ENCODE data around the gene UBAP2. TPM values are rescaled to one million over a fixed set of nuclear protein-coding genes. Genes with fewer than 3 reads are reported as not detected.
"Not testable (repeated sequence)": the region's sequence is repeated elsewhere in the genome, so short reads cannot be mapped to it uniquely, and the experiment has no call there.

UBAP2 gene
- polyA plus RNA-seq, 4 donors, result 25.3 to 45.7 (median 38.9) TPM

- DNase-seq (ENCODE audit: low read depth in 4 of 4, low spot score in 3 of 4), result no peak
Observed at GRCh38 chr9:33988219-33988890, 60.3 kb downstream of the UBAP2 start.

DNA sequence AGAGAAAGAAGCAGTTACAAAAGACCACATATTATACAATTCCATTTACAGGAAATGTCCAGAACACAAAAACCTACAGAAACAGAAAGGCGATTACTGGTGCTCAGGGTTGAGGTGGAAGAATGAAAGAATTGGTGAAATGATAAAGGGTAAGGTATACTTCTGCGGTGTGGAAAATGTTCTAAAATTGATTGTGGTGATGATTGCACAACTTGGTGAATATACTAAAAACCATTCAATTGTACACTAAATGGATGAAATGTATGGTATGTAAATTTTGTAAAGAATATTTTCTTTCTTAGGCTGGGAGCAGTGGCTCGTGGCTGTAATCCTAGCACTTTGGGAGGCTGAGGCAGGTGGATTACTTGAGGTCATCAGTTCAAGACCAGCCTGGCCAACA is 72.3 kb downstream of the UBAP2 start:
- no peak for DNase-seq (ENCODE audit: low read depth in 4 of 4, low spot score in 3 of 4)

DNA sequence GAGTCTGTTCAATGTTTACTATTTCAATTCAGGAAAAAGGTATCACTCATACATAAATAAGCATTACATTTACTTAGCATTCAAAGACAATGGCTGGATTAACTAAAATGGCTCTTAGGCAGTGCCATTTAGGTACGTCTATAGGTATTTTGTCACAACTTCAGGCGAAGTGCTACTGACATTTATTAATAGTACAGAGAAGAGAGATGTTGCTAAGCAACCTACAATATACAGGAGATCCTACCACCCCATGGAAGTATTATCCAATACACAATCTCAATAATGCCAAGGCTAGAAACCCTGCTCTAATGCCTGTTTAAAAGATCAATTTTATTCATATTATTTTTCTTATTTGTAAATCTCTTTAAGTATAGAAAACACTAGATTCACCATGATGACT is 76.0 kb downstream of the UBAP2 start:
- no peak for DNase-seq (ENCODE audit: low read depth in 4 of 4, low spot score in 3 of 4)

DNA sequence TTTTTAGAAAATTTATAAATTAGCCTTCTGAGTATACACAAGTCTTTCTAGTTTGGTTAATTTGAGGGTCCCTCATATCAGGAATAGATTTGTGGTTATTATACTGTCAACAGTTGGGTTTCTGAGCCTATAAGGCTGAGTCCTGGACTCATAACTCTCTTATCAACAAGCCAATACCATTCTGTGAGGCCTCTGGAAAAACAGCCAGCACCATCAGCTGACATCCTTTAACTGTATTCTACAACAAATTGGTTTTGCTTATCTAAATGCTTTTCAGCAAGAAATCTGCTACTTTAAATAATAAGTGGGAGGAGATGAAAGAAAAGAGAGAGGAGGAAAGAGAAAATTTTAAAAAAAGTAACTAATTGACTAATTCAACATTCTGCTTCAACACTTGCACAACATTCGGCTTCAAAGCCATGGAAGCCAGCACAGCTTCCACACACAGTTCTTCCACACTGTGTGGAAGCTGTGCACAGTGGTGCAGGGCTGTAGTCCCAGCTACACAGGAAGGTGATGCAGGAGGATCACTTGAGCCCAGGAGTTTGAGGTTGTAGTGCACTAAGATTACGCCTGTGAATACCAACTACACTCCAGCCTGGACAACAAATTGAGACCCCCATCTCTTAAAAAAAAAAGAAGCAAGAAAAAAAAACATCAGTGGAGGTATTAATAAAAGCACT is 84.5 kb downstream of the UBAP2 start:
- DNase-seq (ENCODE audit: low read depth in 4 of 4, low spot score in 3 of 4), result no peak

DNA sequence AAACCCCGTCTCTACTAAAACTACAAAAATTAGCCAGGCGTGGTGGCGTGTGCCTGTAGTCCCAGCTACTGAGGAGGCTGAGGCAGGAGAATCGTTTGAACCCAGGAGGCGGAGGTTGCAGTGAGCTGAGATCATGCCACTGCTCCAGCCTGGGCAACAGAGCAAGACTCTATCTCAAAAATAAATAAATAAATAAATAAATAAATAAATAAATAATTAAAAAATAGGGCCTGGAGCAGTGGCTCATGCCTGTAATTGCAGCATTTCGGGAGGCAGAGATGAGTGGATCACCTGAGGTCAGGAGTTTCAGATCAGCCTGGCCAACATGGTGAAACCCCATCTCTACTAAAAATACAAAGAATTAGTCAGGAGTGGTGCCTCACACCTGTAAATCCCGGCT is 86.2 kb downstream of the UBAP2 start:
- not testable (repeated sequence) for DNase-seq (ENCODE audit: low read depth in 4 of 4, low spot score in 3 of 4)

- no peak for DNase-seq (ENCODE audit: low read depth in 4 of 4, low spot score in 3 of 4)
Observed at GRCh38 chr9:33959725-33960124, 89.0 kb downstream of the UBAP2 start.

DNA sequence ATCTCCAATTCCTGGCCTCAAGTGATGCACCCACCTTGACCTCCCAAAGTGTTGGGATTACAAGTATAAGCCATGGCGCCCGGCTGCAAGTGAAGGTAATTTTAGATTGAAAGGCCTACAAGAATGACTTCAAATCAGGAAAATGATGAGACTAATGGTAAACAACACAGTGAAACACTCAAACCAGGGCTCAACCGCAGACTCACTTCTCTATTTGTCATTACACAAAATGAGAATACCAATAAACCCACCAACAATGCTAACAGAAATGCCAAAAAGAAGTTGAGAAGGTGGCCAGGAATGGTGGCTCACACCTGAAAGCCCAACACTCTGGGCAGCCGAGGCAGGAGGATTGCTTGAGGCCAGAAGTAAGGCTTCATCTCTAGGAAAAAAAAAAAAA is 92.1 kb downstream of the UBAP2 start:
- DNase-seq (ENCODE audit: low read depth in 4 of 4, low spot score in 3 of 4), result no peak

DNA sequence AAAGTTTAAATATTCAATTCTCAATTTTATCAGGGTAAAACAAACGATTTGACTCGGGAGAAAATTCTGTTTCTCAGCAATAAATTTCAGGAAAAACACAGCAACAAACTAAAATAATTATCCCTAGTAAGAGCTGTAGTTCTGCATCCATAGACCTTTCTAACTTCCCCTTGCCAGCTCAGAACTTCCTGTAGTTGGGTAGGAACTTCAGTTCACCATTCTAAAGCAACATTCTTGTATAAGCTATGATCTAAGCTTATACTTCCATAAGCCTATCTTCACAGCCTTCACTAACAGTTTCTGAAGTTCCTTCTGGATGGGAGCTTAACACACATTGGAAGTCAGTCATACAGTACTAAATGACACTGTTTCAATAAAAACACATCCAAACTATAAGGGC is 96.6 kb downstream of the UBAP2 start:
- no peak for DNase-seq (ENCODE audit: low read depth in 4 of 4, low spot score in 3 of 4)

DNA sequence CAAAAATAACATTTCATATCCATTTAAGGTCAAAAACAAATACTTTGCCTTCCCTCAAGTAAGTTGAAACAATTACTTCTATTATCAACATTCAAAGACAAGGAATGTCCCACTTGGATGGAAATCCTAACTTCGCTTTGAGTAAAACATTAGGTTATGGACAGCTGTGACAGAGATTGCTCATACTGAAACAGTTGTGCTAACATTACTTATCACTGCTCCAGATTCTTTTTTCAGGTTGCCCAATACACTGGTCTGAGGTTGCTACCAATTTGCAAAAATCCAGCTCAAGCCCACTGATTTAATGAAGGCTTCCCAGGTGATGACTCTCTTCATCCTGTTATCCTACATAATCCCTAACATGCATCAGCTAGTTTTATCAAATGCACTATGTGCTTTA is 98.3 kb downstream of the UBAP2 start:
- DNase-seq (ENCODE audit: low read depth in 4 of 4, low spot score in 3 of 4), result no peak

GRCh38 chr9:33946779-33947535 is 101.7 kb downstream of the UBAP2 start:
- no peak for DNase-seq (ENCODE audit: low read depth in 4 of 4, low spot score in 3 of 4)

DNA sequence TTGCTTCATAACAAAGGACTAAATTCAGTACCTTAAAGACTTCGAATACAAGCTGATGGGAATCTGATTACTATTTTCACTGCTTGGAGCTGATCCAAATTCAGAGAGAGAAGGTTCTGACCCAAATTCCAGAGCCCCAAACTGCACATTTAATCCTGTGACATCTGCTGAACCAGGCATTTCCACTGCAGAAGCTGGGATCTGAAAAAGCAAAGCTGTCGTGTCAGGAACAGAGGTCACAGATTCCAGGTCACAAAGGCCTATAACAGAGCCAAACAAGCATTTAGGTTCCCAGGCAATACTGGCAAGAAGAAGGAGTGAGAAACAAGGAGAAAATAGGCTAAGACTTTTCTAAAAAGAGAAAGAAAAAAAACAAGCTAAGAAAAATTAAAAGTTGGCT is 105.3 kb downstream of the UBAP2 start:
- no peak for DNase-seq (ENCODE audit: low read depth in 4 of 4, low spot score in 3 of 4)

DNA sequence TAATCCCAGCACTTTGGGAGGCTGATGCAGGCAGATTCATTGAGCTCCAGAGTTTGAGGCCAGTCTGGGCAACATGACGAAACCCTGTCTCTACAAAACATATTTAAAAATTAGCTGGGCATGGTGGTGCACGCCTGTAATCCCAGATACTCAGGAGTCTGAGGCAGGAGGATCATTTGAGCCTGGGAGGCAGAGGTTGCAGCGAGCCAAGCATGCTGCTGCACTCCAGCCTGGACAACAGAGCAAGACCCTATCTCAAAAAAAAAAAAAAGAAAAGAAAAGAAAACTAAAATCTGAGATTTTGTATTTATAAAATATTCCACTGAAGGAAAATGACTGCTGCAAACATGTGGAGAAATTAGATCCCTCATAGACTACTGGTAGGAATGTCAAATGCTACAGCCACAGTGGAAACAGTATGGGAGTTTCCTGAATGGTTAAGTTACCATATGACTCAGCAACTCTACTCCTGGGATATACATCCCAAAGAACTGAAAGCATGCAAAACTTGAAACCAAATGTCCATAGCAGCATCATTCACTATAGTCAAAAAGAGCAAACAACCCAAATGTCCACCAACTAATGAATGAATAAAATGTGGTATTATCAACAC is 106.1 kb downstream of the UBAP2 start:
- DNase-seq (ENCODE audit: low read depth in 4 of 4, low spot score in 3 of 4), result no peak

- DNase-seq (ENCODE audit: low read depth in 4 of 4, low spot score in 3 of 4), result no peak
Observed at GRCh38 chr9:33939924-33940874, 108.5 kb downstream of the UBAP2 start.

- no peak for DNase-seq (ENCODE audit: low read depth in 4 of 4, low spot score in 3 of 4)
Observed at GRCh38 chr9:33934188-33934878, 114.4 kb downstream of the UBAP2 start.

GRCh38 chr9:33932078-33932807 is 116.4 kb downstream of the UBAP2 start:
- DNase-seq (ENCODE audit: low read depth in 4 of 4, low spot score in 3 of 4), result no peak

DNA sequence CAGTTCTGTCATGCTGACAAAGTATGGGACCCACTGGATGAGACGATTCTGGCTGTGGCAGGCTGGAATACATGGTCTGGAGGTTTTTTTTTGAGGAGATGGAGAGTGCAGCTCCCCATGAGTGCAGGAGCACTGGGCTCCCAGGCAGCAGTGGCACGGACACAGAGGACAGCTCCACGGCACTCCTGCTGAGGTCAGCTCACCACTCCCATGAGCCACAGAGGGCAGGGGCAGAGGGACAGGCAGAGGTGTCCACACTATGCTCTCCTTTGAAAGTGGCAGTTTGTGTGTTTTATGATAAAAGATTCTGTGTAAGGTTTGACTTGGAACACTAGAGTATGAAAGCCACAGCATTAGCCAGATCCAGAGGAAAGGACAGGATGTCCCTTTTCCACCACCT is 117.4 kb downstream of the UBAP2 start:
- DNase-seq (ENCODE audit: low read depth in 4 of 4, low spot score in 3 of 4), result no peak

- no peak for DNase-seq (ENCODE audit: low read depth in 4 of 4, low spot score in 3 of 4)
Observed at GRCh38 chr9:33927694-33928093, 121.0 kb downstream of the UBAP2 start.

- DNase-seq (ENCODE audit: low read depth in 4 of 4, low spot score in 3 of 4), result no peak
Observed at GRCh38 chr9:33926746-33927485, 121.8 kb downstream of the UBAP2 start.

Measured in left renal pelvis (tissue), 4 donors.